ENCODE data around the gene DHDH.

Gene DHDH

DNA sequence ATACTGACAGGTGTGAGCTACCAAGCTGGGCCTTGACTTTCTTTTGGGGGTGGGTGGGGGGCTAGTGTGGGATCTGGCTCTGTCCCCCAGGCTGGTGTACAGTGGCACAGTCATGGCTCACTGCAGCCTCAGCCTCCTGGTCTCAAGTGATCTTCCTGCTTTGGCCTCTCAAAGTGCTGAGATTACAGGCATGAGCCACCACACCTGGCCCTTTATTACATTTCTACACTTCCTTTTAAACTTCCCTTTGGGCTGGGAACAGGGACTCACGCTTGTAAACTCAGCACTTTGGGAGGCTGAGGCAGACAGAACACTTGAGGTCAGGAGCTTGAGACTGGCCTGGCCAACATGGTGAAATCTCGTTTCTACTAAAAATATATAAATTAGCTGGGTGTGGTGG lies 43.6 kb downstream of the DHDH start:
- DNase-seq (ENCODE audit: low read depth in 2 of 2): no peak
- TF ChIP-seq CTCF (IDR thresholded peaks at IDR 0.05; ENCODE audit: low read depth, low read length): no peak

DNA sequence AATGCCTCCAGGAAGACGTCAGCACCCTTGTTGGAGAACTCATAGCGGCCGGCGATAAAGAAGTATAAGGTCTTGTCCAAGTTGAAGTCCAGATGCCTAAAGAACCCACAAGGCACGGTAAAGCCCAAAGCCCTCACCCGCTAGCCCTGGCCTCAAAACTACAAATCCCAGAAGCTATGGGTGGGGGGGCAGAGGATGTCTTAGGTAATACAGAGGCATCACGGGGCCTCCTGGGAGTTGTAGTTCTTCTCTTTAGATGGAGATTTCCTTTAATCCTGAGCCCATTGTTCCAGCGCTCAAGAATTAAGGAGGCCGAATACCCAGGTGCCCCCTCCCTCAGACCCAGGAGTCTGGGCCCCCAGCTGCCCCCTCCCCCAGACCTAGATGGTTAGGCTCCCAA lies 48.8 kb downstream of the DHDH start:
- no peak for TF ChIP-seq CTCF (IDR thresholded peaks at IDR 0.05; ENCODE audit: low read depth, low read length)
- H3K4me3 ChIP-seq (replicated peaks in 1 of 2; ENCODE audit: low read depth in 2 of 2, low read length in 2 of 2): no peak overlapping the region
- DNase-seq (ENCODE audit: low read depth in 2 of 2): no peak

More for the DNA sequence above, 43.6 kb downstream of the DHDH start:
- no peak overlapping the region for H3K4me3 ChIP-seq (replicated peaks in 1 of 2; ENCODE audit: low read depth in 2 of 2, low read length in 2 of 2)

- H3K4me3 ChIP-seq (replicated peaks in 1 of 2; ENCODE audit: low read depth in 2 of 2, low read length in 2 of 2): no peak overlapping the region
- no peak for DNase-seq (ENCODE audit: low read depth in 2 of 2)
- TF ChIP-seq CTCF (IDR thresholded peaks at IDR 0.05; ENCODE audit: low read depth, low read length): no peak
Measured at GRCh38 chr19:48985711-48986110, 52.2 kb downstream of the DHDH start.

- DNase-seq (ENCODE audit: low read depth in 2 of 2): no peak
- no peak for TF ChIP-seq CTCF (IDR thresholded peaks at IDR 0.05; ENCODE audit: low read depth, low read length)
- no peak overlapping the region for H3K4me3 ChIP-seq (replicated peaks in 1 of 2; ENCODE audit: low read depth in 2 of 2, low read length in 2 of 2)
Measured at GRCh38 chr19:48986211-48986610, 52.7 kb downstream of the DHDH start.

- H3K4me3 ChIP-seq (replicated peaks in 1 of 2; ENCODE audit: low read depth in 2 of 2, low read length in 2 of 2): no peak overlapping the region
- DNase-seq (ENCODE audit: low read depth in 2 of 2): no peak
- no peak for TF ChIP-seq CTCF (IDR thresholded peaks at IDR 0.05; ENCODE audit: low read depth, low read length)
Measured at GRCh38 chr19:48987323-48987722, 53.8 kb downstream of the DHDH start.

GRCh38 chr19:48988286-48988685 lies 54.8 kb downstream of the DHDH start:
- TF ChIP-seq CTCF (IDR thresholded peaks at IDR 0.05; ENCODE audit: low read depth, low read length): no peak
- H3K4me3 ChIP-seq (replicated peaks in 1 of 2; ENCODE audit: low read depth in 2 of 2, low read length in 2 of 2): no peak overlapping the region

GRCh38 chr19:48988860-48989259 lies 55.4 kb downstream of the DHDH start:
- no peak for DNase-seq (ENCODE audit: low read depth in 2 of 2)
- TF ChIP-seq CTCF (IDR thresholded peaks at IDR 0.05; ENCODE audit: low read depth, low read length): no peak
- H3K4me3 ChIP-seq (replicated peaks in 1 of 2; ENCODE audit: low read depth in 2 of 2, low read length in 2 of 2): no peak overlapping the region

More at GRCh38 chr19:48988286-48988685, 54.8 kb downstream of the DHDH start:
- DNase-seq (ENCODE audit: low read depth in 2 of 2): no peak

Measured in cardiac fibroblast (primary cell).